HG02798 (cell line): ENCODE results near the gene CRYGN.

Experiments
- ATAC-seq: cut with Tn5 transposase; IDR thresholded peaks from one replicate; pipeline ENCODE4 v1.9.1; 2021; ENCODE audit warnings: mild to moderate bottlenecking; ENCODE audit not compliant: unreplicated experiment, poor library complexity

CRYGN gene

GRCh38 chr7:151461096-151461941, 21.4 kb upstream of the CRYGN start:
- no peak for ATAC-seq

GRCh38 chr7:151460474-151460855, 20.5 kb upstream of the CRYGN start:
- no peak for ATAC-seq

DNA sequence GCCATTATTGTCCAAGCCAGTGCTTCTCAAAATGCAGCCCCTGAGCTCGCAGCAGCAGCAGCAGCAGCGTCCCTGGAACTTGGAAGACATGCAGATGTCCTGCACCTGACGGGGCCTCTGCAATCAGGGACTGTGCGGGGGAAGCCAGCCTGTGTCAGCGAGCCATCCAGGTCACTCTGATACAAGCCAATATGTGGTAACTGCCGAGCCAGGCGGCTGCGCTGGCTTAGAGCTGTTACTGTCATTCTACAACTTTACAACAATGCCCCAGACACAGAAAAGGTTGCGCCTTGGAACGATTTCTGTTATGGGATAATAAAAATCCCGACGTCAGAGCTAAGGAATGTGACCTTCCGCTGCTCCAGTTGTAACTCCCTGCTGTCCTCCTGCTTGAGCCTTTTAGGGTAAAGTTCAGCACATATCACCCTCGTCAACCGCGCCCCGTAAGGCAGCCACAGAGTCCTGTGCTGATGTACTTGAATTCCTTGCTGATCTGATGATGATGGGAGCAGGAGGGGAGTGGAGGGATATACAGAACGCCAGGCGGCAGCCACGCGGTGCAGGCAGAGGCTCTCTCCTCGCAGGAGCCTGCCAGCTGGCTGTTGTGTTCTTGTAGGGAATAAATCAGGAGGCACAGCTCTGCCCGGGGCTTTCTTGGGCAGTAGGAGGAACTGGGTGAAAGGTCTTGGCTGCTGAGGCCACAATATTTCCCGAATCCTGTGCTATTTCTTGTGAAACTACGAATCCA, 20.0 kb upstream of the CRYGN start:
- no peak for ATAC-seq

- no peak for ATAC-seq
Measured at GRCh38 chr7:151457534-151457933, 17.6 kb upstream of the CRYGN start.

- no peak for ATAC-seq
Measured at GRCh38 chr7:151456782-151457181, 16.8 kb upstream of the CRYGN start.

DNA sequence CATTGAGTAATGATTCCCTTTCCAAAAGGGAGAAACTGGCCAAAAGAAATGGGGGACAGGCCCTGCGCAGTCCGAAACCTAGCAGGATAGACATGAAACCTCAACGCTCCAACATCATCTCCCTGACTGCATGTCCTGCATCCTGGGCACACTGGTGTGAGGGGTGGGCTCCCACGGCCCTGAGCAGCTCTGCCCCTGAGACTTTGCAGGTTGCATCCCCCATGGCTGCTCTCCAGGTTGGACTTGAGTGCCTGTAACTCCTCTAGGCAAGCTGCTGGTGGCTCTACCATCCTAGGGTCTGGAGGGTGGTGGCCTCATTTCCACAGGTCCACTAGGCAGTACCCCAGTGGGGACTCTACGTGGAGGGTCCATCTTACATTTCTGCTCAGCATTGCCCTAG, 16.3 kb upstream of the CRYGN start:
- no peak for ATAC-seq

DNA sequence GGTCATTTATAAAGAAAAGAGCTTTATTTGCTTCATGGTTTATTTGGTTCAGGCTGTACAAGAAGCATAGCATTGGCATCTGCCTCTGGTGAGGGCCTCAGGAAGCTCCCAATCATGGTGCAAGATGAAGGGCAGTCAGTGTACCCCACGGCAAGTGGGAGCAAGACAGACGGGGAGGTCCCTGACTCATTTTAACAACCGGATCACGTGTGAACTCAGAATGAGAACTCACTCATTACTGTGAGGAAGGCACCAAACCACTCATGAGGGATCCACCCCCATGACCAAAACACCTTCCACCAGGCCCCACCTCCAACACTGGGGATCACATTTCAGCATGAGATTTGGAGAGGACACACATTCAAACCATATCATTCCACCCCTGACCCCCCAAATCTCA, 15.7 kb upstream of the CRYGN start:
- no peak for ATAC-seq

DNA sequence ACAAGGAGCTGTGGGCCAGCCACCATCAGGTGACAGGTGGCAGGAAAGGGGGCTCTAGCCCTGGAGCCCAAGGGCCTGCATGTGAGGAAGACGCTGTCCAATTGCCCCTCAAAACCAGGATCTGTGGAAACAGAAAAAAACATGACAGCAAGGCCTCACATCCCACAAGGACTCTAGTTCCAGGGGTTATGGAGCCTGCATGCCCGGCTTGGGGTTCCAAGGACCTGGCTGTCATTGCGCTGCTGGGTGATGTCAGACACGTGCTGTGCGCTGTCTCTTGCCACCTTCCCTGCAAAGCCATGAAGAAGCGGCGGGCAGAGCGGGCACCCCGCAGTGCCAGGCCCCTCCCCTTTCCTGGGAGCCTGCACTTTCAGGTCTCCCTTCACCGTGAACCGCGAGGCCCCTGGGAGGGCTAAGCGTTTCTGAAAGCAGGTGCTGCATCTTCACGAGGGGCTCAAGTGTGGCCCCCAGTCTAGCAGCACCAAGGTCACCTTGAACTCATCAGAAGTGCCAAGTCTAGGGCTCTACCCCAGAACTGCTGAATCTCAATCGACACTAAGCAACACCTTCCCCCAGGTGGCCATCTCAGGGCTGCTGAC, 15.1 kb upstream of the CRYGN start:
- ATAC-seq, result no peak

- ATAC-seq, result no peak
Measured at GRCh38 chr7:151454305-151454704, 14.4 kb upstream of the CRYGN start.

DNA sequence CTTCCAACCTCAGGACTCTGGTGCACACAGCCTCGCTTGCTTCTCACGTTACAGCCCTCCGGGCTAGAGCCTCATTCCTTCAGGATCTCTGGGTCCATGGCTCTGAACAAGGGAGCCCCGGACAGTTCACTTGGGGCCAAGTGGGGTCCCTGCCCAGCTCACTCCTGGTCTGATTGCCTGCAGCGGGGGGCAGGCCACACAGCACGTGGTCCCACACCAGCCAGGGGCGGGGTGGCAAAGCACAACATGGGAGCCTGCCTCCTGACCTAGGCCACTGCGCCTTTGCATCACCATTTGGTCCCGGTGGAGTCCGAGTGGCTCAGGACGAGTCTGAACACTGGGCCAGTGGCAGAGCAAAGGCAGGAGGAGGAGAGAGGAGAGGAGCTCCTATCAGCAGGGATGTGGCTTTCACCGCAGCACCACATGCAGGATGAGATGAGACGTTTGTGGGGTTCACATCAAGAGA, 13.4 kb upstream of the CRYGN start:
- no peak for ATAC-seq

- ATAC-seq, result no peak
Measured at GRCh38 chr7:151452680-151453325, 12.9 kb upstream of the CRYGN start.

DNA sequence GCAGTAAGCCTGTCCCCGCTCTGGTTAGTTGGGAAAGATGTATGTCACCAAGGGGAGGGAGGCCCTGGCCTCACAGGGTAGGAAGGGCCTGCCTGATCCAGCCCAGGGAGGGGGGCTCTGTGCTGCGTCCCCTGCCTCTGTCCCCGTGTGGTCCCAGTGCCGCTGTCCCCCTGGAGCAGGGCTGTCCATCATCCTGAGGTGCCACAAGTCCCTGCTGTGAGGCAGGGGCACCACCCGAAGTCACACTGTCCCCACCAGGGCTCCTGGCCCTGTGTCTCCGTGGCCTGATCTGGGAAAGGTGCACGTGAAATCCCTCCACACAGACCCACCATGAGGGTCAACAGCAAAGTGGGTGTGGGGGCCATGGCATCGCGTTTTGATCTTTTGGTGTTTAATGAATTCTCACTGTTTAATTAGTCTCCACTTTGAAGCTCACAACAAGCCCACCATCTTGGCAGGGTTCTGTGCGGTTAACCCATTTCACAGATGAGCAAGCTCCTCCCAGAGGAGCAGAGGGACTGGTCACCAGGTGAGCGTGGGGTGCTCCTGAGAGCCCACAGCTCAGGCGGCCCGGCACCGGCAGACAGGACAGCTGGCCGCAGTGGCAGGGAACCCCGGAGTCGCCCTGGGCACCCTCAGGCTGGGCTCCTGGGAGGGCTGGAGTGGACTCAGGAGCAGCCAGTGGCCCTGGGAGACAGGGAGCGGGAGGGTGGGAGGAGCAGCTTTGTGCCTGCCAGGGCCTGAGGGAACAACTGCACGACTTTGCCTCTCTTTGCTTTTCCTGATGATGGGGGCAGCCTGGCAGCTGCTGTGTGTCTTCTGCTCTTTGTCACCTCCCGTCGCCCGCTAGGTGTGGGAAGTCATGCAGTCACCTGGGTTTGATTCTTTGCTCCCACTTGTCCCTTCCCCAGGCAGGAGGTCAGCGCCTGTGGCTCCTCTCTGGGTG, 12.0 kb upstream of the CRYGN start:
- no peak for ATAC-seq

DNA sequence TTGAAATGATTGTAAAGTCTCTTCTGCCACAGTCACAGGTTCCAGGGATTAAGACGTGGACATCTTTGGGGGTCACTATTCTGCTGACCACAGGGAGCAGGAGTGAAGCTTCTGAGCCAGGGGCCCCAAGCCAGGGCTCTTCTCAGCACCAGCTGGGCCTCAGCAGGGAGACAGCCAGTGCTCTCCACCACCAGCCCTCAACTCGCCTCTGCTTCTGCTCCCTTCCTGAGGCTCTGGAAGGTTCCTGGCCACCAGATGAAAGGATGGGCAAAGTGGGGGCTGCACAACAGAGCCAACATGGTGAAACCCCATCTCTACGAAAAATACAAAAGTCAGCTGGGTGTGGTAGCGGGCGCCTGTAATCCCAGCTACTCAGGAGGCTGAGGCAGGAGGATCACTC, 11.2 kb upstream of the CRYGN start:
- ATAC-seq, result no peak

GRCh38 chr7:151449990-151450389, 10.0 kb upstream of the CRYGN start:
- no peak for ATAC-seq

DNA sequence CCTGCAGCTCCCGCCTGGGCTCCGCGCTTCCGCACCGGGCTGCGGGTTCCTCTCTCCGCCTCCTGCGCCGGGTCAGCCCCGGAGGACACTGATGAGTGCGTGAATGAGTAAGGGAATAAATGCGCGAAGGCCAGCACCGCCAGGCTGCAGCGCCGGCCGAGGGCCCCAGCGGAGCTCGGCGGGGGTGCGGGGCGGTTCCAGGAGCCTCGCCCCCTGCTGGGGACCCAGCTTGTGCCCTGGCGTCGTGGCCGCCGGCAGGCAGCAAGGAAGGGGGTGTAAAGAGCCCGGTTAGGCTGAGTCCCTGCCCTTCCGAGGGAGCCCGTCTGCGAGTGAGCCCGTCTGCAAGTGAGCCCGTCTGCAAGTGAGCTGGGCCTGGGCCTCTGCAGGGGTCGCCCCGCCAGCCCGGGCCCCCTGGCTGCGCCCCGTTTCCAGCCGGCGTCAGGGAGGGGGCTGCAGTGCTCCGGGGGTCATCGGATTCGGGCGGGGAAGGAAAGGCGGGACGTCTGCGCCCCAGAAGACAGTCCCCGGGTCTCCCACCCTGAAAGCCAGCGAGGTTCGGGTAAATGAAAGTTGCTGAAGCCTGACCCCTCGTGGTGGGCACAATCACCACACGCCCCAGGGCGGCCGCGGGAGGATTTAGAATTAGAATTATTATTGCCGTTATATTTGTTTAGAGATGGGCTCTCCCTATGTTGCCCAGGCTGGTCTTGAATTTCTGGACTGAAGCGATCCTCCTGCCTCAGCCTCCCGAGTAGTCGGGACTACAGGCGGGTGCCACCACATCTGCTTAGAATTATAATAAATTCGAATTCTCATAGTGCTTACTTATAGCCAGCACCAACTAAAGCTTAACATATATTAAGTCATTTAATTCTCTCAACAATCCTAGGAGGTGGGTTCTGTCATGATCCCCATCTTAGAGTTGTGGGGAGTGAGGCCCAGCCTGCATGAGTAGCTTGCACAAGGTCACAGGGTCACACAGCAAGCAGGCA, 8.6 kb upstream of the CRYGN start:
- peak; percentile 77 for ATAC-seq

DNA sequence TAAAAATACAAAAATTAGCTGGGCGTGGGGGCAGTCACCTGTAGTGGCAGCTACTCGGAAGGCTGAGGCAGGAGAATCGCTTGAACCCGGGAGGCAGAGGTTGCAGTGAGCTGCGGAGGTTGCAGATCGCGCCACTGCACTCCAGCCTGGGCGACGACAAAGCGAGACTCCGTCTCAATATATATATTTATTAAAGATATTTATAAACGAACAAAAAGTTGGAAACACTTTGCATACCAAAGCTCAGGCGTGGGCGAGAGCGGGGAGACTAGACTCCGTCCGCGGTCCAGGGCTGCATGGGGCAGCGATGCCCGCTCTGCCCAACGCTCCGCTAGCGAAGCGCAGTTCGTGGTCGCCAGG, 7.9 kb upstream of the CRYGN start:
- no peak for ATAC-seq

GRCh38 chr7:151447312-151447711, 7.4 kb upstream of the CRYGN start:
- ATAC-seq, result no peak

- ATAC-seq, result no peak
Measured at GRCh38 chr7:151446412-151446811, 6.5 kb upstream of the CRYGN start.

DNA sequence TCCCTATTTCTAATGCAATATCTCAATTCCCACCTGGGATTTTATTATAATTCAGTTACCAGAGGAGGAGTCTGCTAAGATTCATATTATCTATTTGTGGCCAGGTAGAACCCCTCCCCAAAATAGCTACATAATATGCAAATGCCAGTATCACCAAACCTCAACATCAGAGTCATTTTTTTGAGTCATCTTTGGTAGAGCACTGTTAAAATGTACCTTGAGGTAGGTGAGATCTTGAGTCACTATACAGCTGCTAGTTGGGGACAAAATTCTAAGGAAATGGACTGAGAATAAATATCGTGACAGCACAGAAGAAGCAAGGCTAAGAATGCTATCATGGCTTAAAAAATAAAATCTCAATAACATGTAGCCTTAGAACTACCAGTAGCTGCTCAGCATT, 4.7 kb upstream of the CRYGN start:
- ATAC-seq, result no peak
